Stimulated activated effector memory CD8-positive, alpha-beta T cell treated with anti-CD3 and anti-CD28 coated beads, Interleukin-12 subunit alpha, Interleukin-12 subunit beta, amount 100 ng/mL, for 72 hours (primary cell): ENCODE data around the gene LRRC75B.
"Not testable (repeated sequence)": the region's sequence is repeated elsewhere in the genome, so short reads cannot be mapped to it uniquely, and the experiment has no call there.

ENCODE experiments used
- ATAC-seq: fragments of 150-1000 bp; cut with Tn5 transposase; 2 replicates; pipeline ENCODE4 v1.10.0; 2021
- DNase-seq, 2 donors: peaks; one replicate each; pipeline ENCODE4 v3.0.0; 2021 to 2022; ENCODE audit warnings: low spot score in 2 of 2
- H3K27ac Mint-ChIP-seq: one replicate; pipeline ENCODE4 v1.8.0; 2022; ENCODE audit warnings: mild to moderate bottlenecking, mixed read lengths
- H3K36me3 Mint-ChIP-seq: one replicate; pipeline ENCODE4 v1.8.0; 2022; ENCODE audit warnings: mild to moderate bottlenecking, mixed read lengths
- H3K4me1 Mint-ChIP-seq: one replicate; pipeline ENCODE4 v1.8.0; 2022; ENCODE audit warnings: mixed read lengths
- H3K4me3 Mint-ChIP-seq: one replicate; pipeline ENCODE4 v1.8.0; 2022; ENCODE audit warnings: mild to moderate bottlenecking, mixed read lengths
- H3K9me3 Mint-ChIP-seq: one replicate; pipeline ENCODE4 v1.8.0; 2022; ENCODE audit warnings: mixed read lengths

Gene LRRC75B

GRCh38 chr22:24555165-24556039 is 37.5 kb downstream of the LRRC75B start, which contains the start of gene SNRPD3:
TSS of gene SNRPD3 (plus strand) at chr22:24555999. CDS start at chr22:24557675, 1,676 bp downstream.
- DNase-seq (peak; percentile 91 to 96), ATAC-seq (peak; percentile 90)
- Mint-ChIP-seq H3K4me3 (peak within 1 kb of the TSS; percentile 99), H3K36me3 (peaks cover 62% of the 10 kb centered on the region), H3K27ac (peak within 1 kb of the TSS; percentile 98), H3K9me3 (no peaks in the 10 kb centered on the region), H3K4me1 (peaks cover 68% of the 10 kb centered on the region)

DNA sequence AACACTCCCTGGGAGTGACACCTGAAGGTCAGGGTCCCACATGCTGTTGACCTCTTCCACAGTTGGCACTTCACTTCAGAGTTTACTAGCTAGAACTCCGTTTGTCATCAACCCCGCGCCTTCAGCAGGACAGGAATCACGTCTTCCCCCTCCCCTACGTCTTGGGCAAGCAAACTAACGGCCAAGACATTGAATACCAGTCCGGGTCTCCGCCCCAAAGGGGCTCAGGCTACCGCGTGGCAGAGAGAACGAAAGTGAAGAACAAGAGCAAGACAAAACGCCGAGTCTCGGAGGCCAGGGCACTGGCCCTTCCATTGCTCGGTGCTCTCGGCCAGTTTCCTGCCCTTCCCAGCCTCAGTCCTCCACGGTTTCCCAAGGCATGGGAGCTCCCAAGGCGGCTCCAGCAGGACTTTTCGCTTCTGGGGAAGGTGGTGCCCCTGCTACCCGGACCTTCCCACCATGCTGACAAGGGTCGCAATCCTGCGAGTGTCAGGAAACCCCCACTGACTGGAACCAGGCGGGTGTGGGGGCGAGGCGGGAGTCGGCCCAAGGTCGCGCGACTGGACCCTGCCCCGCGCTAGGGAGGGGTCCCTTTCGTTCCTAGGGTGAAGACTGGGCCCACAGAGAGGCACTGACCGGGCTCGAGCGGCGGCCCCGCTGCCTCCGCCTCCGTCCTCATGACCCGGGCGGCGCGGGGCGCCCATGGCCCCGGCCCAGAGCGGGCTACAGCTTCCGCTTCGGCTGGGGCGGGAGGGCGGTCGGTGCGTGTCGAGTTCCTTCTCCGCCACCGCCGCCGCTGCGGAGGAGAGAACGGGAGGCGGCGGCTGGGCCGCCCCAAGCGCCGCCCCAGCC is 38.3 kb downstream of the LRRC75B start, which contains the start of gene GUCD1:
TSS of gene GUCD1 (minus strand) at position 826 of the 852 bp plus-strand sequence. CDS start at position 679, 147 bp downstream.
- no peak for ATAC-seq
- Mint-ChIP-seq H3K4me3 (peak within 1 kb of the TSS; percentile 99), H3K4me1 (peaks cover 72% of the 10 kb centered on the region), H3K27ac (peak within 1 kb of the TSS; percentile 98), H3K9me3 (no peaks in the 10 kb centered on the region), H3K36me3 (peaks cover 54% of the 10 kb centered on the region)
- peak; percentile 13 to 70 for DNase-seq

DNA sequence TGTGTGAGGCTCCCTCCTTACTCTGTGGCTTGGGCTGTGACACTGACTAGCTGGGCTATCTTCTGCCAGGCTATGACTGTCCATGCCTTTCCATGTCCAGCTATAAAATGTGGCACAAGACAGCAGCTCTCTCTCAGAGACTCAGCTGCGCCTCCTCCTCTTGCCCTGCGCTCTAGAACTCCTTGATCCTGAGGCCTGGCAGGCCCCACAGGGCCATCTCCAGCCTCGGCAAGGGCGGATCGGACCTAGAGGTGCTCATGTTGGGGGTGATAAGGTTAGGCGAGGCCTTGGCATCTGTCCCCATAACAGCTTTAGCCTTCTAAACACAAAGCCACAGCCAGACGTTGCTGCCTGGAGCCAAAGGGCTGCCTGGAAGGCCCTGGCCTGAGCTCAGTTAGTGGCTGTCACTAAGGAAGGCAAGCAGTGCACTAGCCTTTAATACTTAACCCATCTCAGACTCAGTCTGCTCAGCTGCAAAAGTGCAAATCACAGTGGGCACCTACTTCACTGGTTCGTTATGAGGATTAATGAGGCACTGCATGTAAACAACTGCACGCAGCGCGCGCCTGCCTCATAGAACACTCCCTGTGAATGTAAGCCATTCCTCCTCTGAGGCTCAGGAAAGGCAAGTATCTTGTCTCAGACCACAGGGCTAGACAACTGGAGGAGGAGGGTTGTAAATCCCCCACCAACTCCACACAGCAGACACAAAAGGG is 39.1 kb downstream of the LRRC75B start:
- peak overlapping the region; percentile 98 for H3K27ac Mint-ChIP-seq
- ATAC-seq (no peak), DNase-seq (no peak)
- H3K9me3 Mint-ChIP-seq, result no peaks in the 10 kb centered on the region
- H3K4me3 Mint-ChIP-seq, result peak overlapping the region; percentile 99
- peaks cover 65% of the 10 kb centered on the region for H3K4me1 Mint-ChIP-seq
- peaks cover 53% of the 10 kb centered on the region for H3K36me3 Mint-ChIP-seq

DNA sequence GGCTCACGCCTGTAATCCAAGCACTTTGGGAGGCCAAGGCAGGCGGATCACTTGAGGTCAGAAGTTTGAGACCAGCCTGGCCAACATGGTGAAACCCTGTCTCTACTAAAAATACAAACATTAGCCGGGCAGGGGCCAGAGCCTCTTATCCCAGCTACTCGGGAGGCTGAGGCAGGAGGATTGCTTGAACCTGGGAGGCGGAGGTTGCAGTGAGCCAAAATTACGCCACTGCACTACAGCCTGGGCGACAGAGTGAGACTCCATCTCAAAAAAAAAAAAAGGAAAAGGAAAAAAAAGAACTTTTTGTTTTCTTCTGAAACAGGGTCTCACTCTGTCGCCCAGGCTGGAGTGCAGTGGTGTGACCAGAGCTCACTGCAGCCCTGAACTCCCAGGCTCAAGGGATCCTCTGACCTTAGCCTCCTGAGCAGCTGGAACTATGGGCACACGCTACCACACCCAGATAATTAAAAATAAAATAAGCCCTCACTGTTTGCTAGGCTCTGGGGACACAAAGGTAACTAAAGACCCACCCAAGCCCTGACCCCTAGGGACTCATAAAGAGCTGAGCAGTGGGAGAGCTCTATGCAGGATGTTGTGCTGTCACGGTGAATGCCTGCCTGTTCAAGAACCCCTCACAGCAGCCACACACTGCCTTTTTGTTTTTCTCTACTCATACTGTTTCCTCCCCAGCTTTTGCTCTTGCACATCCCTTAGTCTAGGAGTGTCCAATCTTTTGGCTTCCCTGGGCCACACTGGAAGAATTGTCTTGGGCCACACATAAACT is 40.2 kb downstream of the LRRC75B start:
- not testable (repeated sequence) for DNase-seq, H3K9me3 Mint-ChIP-seq, ATAC-seq
- H3K36me3 Mint-ChIP-seq, result peaks cover 53% of the 10 kb centered on the region
- peak overlapping the region; percentile 99 for H3K4me3 Mint-ChIP-seq
- H3K27ac Mint-ChIP-seq, result peak overlapping the region; percentile 98
- peaks cover 54% of the 10 kb centered on the region for H3K4me1 Mint-ChIP-seq

- H3K9me3 Mint-ChIP-seq, result no peaks in the 10 kb centered on the region
- peak overlapping the region; percentile 72 for H3K27ac Mint-ChIP-seq
- no peak overlapping the region for H3K4me3 Mint-ChIP-seq
- peaks cover 55% of the 10 kb centered on the region for H3K36me3 Mint-ChIP-seq
- H3K4me1 Mint-ChIP-seq, result peaks cover 40% of the 10 kb centered on the region
- DNase-seq, result no peak
- ATAC-seq, result no peak
Observed at GRCh38 chr22:24550902-24551435, 41.9 kb downstream of the LRRC75B start.

DNA sequence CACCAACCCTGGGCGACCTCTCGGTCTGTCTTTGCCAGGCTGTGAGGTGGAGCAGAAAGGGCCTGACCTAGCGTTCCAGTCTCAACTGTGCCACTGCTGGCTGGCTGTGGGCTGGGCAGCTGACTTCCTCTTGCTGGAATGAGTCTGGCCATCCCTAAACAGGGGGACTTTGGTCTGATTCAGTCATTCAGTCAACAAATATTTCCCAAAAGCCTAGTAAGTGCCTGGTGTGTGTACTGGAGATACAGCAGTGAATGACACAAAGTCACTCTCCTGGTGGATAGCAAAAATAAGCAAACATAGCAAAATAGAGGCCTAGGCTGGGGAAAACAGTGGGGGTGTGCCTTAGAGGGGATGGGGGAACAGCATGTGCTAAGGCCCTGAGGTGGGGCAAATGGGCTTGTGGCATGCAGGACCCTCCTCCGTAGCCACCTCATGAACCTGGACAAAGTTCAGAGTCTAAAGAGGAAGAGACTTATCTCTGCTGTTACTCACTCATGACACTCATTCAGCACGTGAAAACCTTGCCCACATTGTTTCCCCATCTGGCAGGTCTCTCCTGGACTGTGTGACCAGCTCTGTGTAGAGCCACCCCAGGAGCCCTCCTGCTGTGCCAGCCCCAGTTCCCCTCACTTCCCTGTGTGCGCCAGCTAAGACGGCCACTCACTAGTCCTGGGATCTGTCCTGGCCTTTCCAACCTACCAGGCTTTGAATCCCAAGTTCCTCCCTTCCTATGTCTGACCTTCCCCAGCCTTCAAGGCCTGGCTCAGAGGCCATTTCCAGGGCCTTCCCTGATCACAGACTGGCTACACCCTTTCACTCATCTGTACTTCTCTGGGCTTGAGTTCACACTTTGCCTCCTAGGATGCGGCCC is 42.6 kb downstream of the LRRC75B start:
- peaks cover 40% of the 10 kb centered on the region for H3K4me1 Mint-ChIP-seq
- DNase-seq (no peak), ATAC-seq (no peak)
- H3K9me3 Mint-ChIP-seq, result no peaks in the 10 kb centered on the region
- peak overlapping the region; percentile 72 for H3K27ac Mint-ChIP-seq
- no peak overlapping the region for H3K4me3 Mint-ChIP-seq
- H3K36me3 Mint-ChIP-seq, result peaks cover 55% of the 10 kb centered on the region

DNA sequence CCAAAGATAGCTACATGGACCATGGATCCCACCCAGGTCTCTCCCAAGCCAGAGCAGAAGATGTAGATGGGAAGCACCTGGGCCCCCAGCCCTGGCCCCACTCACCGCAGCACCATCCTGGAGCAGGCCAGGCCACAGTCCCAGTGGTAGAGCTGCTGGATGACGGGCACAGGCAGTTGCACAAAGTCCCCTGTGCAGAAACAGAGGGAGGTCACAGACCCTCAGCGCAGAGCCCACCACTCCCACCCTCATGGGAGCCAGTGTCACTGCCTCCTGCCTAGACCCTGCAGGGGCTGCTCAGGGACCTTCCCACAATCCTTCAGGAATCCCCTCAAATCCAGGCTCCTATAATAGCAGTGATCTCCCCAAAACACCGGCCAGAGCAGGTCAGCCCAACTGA is 44.1 kb downstream of the LRRC75B start:
- no peak for ATAC-seq
- peaks cover 66% of the 10 kb centered on the region for H3K36me3 Mint-ChIP-seq
- DNase-seq, result no peak
- no peak overlapping the region for H3K4me3 Mint-ChIP-seq
- peaks cover 32% of the 10 kb centered on the region for H3K4me1 Mint-ChIP-seq
- H3K27ac Mint-ChIP-seq, result peak overlapping the region; percentile 10
- no peaks in the 10 kb centered on the region for H3K9me3 Mint-ChIP-seq

DNA sequence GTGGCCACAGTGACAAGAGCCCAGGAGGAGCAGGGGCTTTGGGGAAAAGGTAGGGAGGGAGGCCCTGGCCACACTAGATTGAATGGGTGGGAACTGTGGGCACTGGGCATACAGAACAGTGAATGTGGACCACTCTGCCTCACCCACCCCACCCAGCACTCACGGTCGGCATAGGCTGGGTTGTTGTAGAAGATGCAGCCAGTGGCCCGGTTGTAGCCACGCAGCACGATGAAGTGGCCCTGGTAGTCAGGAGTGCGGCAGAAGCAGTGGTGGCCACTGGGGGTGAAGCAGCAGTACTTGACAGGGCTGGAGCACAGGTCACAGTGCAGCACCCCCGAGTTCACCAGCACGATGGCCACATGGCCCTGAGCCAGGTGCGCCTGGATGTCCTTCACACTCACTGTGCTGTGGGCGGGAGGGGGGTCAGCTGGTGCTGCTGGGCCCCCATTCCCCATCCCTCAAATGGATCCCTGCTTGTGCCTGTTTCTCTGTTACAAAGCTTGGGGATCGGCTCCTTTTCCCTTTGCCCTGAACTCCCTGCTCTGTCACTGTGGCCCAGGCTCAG is 49.1 kb downstream of the LRRC75B start:
- ATAC-seq (no peak), DNase-seq (no peak)
- peaks cover 93% of the 10 kb centered on the region for H3K36me3 Mint-ChIP-seq
- H3K4me3 Mint-ChIP-seq, result no peak overlapping the region
- H3K27ac Mint-ChIP-seq, result peak overlapping the region; percentile 74
- H3K4me1 Mint-ChIP-seq, result no peaks in the 10 kb centered on the region
- H3K9me3 Mint-ChIP-seq, result no peaks in the 10 kb centered on the region

- Mint-ChIP-seq H3K27ac (peak overlapping the region; percentile 74), H3K4me3 (no peak overlapping the region), H3K36me3 (peaks cover 87% of the 10 kb centered on the region), H3K9me3 (no peaks in the 10 kb centered on the region), H3K4me1 (no peaks in the 10 kb centered on the region)
- ATAC-seq, result no peak
- DNase-seq, result no peak
Observed at GRCh38 chr22:24543185-24543601, 49.7 kb downstream of the LRRC75B start.

DNA sequence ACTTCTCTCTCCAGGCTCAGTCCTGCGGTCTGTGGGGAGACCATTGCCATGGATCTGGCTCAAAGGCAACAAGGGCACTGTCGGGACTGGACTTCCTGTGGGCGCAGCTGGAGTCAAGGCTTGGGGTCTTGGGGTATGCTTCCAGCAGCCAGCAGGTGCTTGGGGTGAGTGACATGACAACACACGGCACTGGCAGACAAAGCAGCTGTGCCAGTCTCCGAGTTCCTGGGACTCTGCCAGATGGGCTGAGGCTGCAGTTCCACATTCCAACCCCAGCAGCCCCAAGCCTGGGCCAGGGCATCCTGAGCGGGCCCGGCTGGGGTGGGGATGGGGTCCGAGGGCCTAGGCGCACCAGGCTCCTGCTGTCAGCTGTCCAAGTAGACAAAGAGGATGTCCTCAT is 50.2 kb downstream of the LRRC75B start:
- no peak overlapping the region for H3K4me3 Mint-ChIP-seq
- no peaks in the 10 kb centered on the region for H3K9me3 Mint-ChIP-seq
- ATAC-seq, result no peak
- H3K4me1 Mint-ChIP-seq, result no peaks in the 10 kb centered on the region
- H3K36me3 Mint-ChIP-seq, result peaks cover 82% of the 10 kb centered on the region
- no peak for DNase-seq
- H3K27ac Mint-ChIP-seq, result no peak overlapping the region

DNA sequence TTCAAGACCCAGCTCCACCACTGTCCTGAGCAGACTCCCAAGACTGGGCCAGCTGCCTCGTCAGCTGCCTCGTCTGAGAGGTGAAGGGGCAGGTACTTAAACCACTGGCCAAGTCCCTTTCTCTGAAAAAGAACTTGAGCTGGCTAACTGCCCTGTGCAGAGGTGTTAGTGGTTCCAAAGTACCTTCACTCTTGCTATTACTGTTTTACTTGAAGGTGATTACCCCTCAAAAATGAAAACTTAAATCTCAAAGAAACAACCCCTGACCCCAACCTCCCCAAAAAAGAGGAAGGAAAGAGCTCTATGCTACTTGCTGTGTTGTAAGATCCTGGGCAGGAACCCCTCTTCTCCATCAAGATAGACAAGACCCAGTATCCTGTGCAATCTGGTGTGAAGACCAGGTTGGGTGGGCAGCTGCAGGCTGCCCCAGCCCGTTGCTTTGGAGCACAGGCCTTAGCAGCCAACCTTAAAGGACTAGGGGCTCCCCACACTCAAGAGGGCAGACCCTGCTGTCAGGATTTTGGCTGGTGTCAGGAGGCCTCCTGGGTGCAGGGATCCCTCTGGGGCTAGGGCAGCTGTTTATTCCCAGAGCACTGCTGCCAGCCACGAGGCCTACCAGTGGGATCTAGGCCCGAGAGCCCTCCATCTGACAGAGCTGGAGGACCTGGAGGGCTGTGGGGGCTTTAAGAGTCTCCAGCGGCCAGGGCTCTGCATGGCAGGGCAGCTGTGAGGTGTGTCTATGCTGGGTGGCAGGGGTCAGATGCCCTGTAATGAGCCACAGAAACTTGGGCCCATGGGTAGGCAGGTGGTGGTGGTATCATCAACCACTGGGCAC is 51.0 kb downstream of the LRRC75B start:
- DNase-seq (no peak), ATAC-seq (no peak)
- Mint-ChIP-seq H3K4me1 (no peaks in the 10 kb centered on the region), H3K36me3 (peaks cover 74% of the 10 kb centered on the region), H3K27ac (peak overlapping the region; percentile 60), H3K9me3 (no peaks in the 10 kb centered on the region), H3K4me3 (no peak overlapping the region)

- ATAC-seq (no peak), DNase-seq (no peak)
- no peak overlapping the region for H3K4me3 Mint-ChIP-seq
- H3K9me3 Mint-ChIP-seq, result no peaks in the 10 kb centered on the region
- H3K4me1 Mint-ChIP-seq, result no peaks in the 10 kb centered on the region
- H3K36me3 Mint-ChIP-seq, result peaks cover 60% of the 10 kb centered on the region
- H3K27ac Mint-ChIP-seq, result peak overlapping the region; percentile 60
Observed at GRCh38 chr22:24540470-24540869, 52.4 kb downstream of the LRRC75B start.
